ENCODE measurements around the gene FCRL3.

- TF ChIP-seq CTCF (IDR thresholded peaks at IDR 0.05): no peak
- TF ChIP-seq POLR2A (IDR thresholded peaks at IDR 0.05): no peak
Measured at GRCh38 chr1:157734321-157734720, 33.8 kb upstream of the FCRL3 start.

Data from uterus (tissue), 2 donors.